ENCODE results near the gene ARHGAP24. TPM values are rescaled to one million over a fixed set of nuclear protein-coding genes. Genes with fewer than 3 reads are reported as not detected.

The ARHGAP24 gene
- total and polyA plus RNA-seq, 2 experiments from 2014 or later, result 0.21 to 0.36 TPM

GRCh38 chr4:85933291-85933640 is 458.3 kb downstream of the ARHGAP24 start:
- H3K9me2 ChIP-seq (ENCODE audit: insufficient read depth), result no peaks in the 10 kb centered on the region; the same call in 1 of the 2 replicates
- H3K36me3 Mint-ChIP-seq (ENCODE audit: low read depth), result no peaks in the 10 kb centered on the region
- H3K27ac ChIP-seq (ENCODE audit: low read depth), result no peak overlapping the region
- TF ChIP-seq ZNF462 (CRISPR knock-in tag; IDR thresholded peaks at IDR 0.05), result no peak
- DNase-seq (ENCODE audit: low spot score) (no peak), ATAC-seq (no peak)
- H3K4me3 Mint-ChIP-seq, result no peak overlapping the region
- no peaks in the 10 kb centered on the region for H3K79me2 ChIP-seq (replicated peaks; ENCODE audit: insufficient read depth)
- H3K27me3 Mint-ChIP-seq (ENCODE audit: insufficient read depth, low read depth, poor library complexity), result peaks cover 5% of the 10 kb centered on the region
- no peak overlapping the region for H2AFZ ChIP-seq
- H3K4me3 ChIP-seq, result no peak overlapping the region
- peaks cover 44% of the 10 kb centered on the region for H3K4me1 ChIP-seq (ENCODE audit: insufficient read depth)
- H3K4me1 Mint-ChIP-seq, result peaks cover 47% of the 10 kb centered on the region
- H3K9me3 Mint-ChIP-seq, result no peaks in the 10 kb centered on the region
- no peaks in the 10 kb centered on the region for H4K20me1 ChIP-seq (replicated peaks; ENCODE audit: insufficient read depth)
- H3K27me3 ChIP-seq (ENCODE audit: insufficient read depth), result no peaks in the 10 kb centered on the region
- H3K36me3 ChIP-seq (ENCODE audit: insufficient read depth), result no peaks in the 10 kb centered on the region
- no peak overlapping the region for H3K4me2 ChIP-seq
- H3K27ac Mint-ChIP-seq, result no peak overlapping the region
- H3F3A ChIP-seq (replicated peaks; ENCODE audit: low read depth), result no peaks in the 10 kb centered on the region

GRCh38 chr4:85937507-85937906 is 462.6 kb downstream of the ARHGAP24 start:
- H3K4me1 Mint-ChIP-seq, result peaks cover 11% of the 10 kb centered on the region
- H3K27me3 ChIP-seq (ENCODE audit: insufficient read depth), result no peaks in the 10 kb centered on the region
- H3K9me2 ChIP-seq (ENCODE audit: insufficient read depth), result no peaks in the 10 kb centered on the region; the same call in 1 of the 2 replicates
- H3K4me3 Mint-ChIP-seq, result no peak overlapping the region
- no peaks in the 10 kb centered on the region for H4K20me1 ChIP-seq (replicated peaks; ENCODE audit: insufficient read depth)
- H3K36me3 ChIP-seq (ENCODE audit: insufficient read depth), result no peaks in the 10 kb centered on the region
- H3K27me3 Mint-ChIP-seq (ENCODE audit: insufficient read depth, low read depth, poor library complexity), result peaks cover 2% of the 10 kb centered on the region
- no peak for TF ChIP-seq ZNF114 (CRISPR knock-in tag; IDR thresholded peaks at IDR 0.05)
- TF ChIP-seq STAT1 (IDR thresholded peaks at IDR 0.05; ENCODE audit: unreplicated experiment), result no peak
- H3K27ac Mint-ChIP-seq, result no peak overlapping the region
- H3F3A ChIP-seq (replicated peaks; ENCODE audit: low read depth), result no peaks in the 10 kb centered on the region
- H2AFZ ChIP-seq, result no peak overlapping the region
- H3K9me3 Mint-ChIP-seq, result no peaks in the 10 kb centered on the region
- H3K36me3 Mint-ChIP-seq (ENCODE audit: low read depth), result no peaks in the 10 kb centered on the region
- H3K27ac ChIP-seq (ENCODE audit: low read depth), result no peak overlapping the region
- no peak overlapping the region for H3K4me2 ChIP-seq
- no peaks in the 10 kb centered on the region for H3K79me2 ChIP-seq (replicated peaks; ENCODE audit: insufficient read depth)
- DNase-seq (ENCODE audit: low spot score) (no peak), ATAC-seq (no peak)
- peaks cover 4% of the 10 kb centered on the region; the same call in 1 of the 2 replicates for H3K4me1 ChIP-seq (ENCODE audit: insufficient read depth)
- H3K4me3 ChIP-seq, result no peak overlapping the region
